Lung microvascular endothelial cell (primary cell): ENCODE measurements around the gene GRAP. TPM values are rescaled to one million over a fixed set of nuclear protein-coding genes. Genes with fewer than 3 reads are reported as not detected.
"Not testable (repeated sequence)": the region's sequence is repeated elsewhere in the genome, so short reads cannot be mapped to it uniquely, and the experiment has no call there.

Experiments
- DNase-seq, 2 donors: peaks; one replicate each; pipeline versions ENCODE4 v3.0.0 to v3.0.0-alpha.2; 2010; ENCODE audit warnings: low read depth in 2 of 2
- total RNA-seq: library from RNA; depleted of rRNA; stranded (reverse); fragments of >200 nt; gene quantifications from 2 replicates; pipeline ENCODE4 v1.2.1, GENCODE V29; 2014

Gene GRAP
- total RNA-seq, 1 donor from 2014 or later = 267 TPM

- not testable (repeated sequence) for DNase-seq
These were observed 4.4 kb downstream of the GRAP start for GRCh38 chr17:19042369-19042768.

GRCh38 chr17:19041871-19042270 lies 4.9 kb downstream of the GRAP start:
- DNase-seq = not testable (repeated sequence)

- not testable (repeated sequence) for DNase-seq
These were observed 6.4 kb downstream of the GRAP start for GRCh38 chr17:19040350-19040749.

- not testable (repeated sequence) for DNase-seq
These were observed 8.0 kb downstream of the GRAP start for GRCh38 chr17:19038730-19039129.

GRCh38 chr17:19038007-19038406 lies 8.8 kb downstream of the GRAP start:
- not testable (repeated sequence) for DNase-seq

GRCh38 chr17:19037547-19037946 lies 9.2 kb downstream of the GRAP start:
- not testable (repeated sequence) for DNase-seq

GRCh38 chr17:19036186-19036585 lies 10.6 kb downstream of the GRAP start:
- DNase-seq = not testable (repeated sequence)

GRCh38 chr17:19032377-19032988 lies 14.3 kb downstream of the GRAP start:
- not testable (repeated sequence) for DNase-seq

- DNase-seq = not testable (repeated sequence)
These were observed 15.0 kb downstream of the GRAP start for GRCh38 chr17:19031729-19032128.

GRCh38 chr17:19030771-19031449 lies 15.8 kb downstream of the GRAP start:
- not testable (repeated sequence) for DNase-seq

- not testable (repeated sequence) for DNase-seq
These were observed 17.0 kb downstream of the GRAP start for GRCh38 chr17:19029740-19030139.

GRCh38 chr17:19028671-19029070 lies 18.1 kb downstream of the GRAP start:
- DNase-seq = not testable (repeated sequence)

GRCh38 chr17:19024101-19025078 lies 22.4 kb downstream of the GRAP start:
- DNase-seq = no peak

- no peak for DNase-seq
These were observed 23.4 kb downstream of the GRAP start for GRCh38 chr17:19023209-19023999.

GRCh38 chr17:19022747-19023146 lies 24.0 kb downstream of the GRAP start:
- no peak for DNase-seq

GRCh38 chr17:19022128-19022527 lies 24.6 kb downstream of the GRAP start:
- DNase-seq = no peak

GRCh38 chr17:19021622-19022083 lies 25.1 kb downstream of the GRAP start:
- DNase-seq = peak; percentile 24 to 42

GRCh38 chr17:19021011-19021621 lies 25.6 kb downstream of the GRAP start:
- DNase-seq = not testable (repeated sequence)

- no peak for DNase-seq
These were observed 26.7 kb downstream of the GRAP start for GRCh38 chr17:19020016-19020415.
